T-helper 2 cell treated with Interferon-gamma antibody and Interleukin-4, amounts not matched to agents 5 μg/mL and 100 μg/mL, for 36 hours (primary cell): ENCODE results near the gene ADGRG1.

ENCODE experiments used
- DNase-seq: peaks from one replicate; pipeline ENCODE4 v3.0.0; 2021; ENCODE audit warnings: low spot score
- H3K27ac Mint-ChIP-seq: one replicate; pipeline ENCODE4 v1.8.0; 2021; ENCODE audit warnings: mild to moderate bottlenecking, mixed read lengths
- H3K27me3 Mint-ChIP-seq: one replicate; pipeline ENCODE4 v1.8.0; 2021; ENCODE audit warnings: low read depth, mixed read lengths
- H3K36me3 Mint-ChIP-seq: one replicate; pipeline ENCODE4 v1.8.0; 2021; ENCODE audit warnings: low read depth, mixed read lengths
- H3K4me1 Mint-ChIP-seq: one replicate; pipeline ENCODE4 v1.8.0; 2021; ENCODE audit warnings: low read depth, mixed read lengths
- H3K4me3 Mint-ChIP-seq: one replicate; pipeline ENCODE4 v1.8.0; 2022; ENCODE audit warnings: mild to moderate bottlenecking, moderate library complexity, mixed read lengths
- H3K9me3 Mint-ChIP-seq: one replicate; pipeline ENCODE4 v1.8.0; 2021; ENCODE audit warnings: mixed read lengths

Gene ADGRG1

DNA sequence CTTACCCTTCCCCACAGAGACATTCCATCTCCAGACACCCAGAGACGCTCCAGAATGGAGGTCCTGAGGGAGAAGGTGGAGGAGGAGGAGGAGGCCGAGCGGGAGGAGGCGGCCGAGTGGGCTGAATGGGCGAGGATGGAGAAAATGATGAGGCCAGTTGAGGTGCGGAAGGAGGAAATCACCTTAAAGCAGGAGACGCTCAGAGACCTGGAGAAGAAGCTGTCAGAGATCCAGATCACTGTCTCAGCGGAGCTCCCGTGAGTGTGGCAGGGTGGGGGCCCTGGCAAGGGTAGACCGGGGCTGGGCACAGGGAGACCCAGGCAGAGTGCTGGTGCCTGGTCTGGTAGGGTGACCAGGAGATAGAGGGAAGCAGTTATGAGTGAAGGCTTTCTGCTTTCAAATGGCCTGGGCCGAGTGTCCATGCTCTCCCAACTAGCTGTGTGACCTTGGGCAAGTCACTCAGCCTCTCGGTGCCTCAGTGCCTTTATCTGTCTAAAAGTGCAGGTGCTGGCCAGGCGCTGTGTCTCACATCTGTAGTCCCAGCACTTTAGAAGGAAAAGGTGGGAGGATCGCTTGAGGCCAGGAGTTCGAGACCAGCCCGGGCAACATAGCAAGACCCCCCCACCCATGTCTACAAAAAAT lies 69.6 kb downstream of the ADGRG1 start:
- Mint-ChIP-seq H3K9me3 (no peaks in the 10 kb centered on the region), H3K27me3 (no peaks in the 10 kb centered on the region), H3K4me3 (no peak overlapping the region), H3K36me3 (no peaks in the 10 kb centered on the region), H3K27ac (no peak overlapping the region), H3K4me1 (peaks cover 7% of the 10 kb centered on the region)
- DNase-seq: no peak

DNA sequence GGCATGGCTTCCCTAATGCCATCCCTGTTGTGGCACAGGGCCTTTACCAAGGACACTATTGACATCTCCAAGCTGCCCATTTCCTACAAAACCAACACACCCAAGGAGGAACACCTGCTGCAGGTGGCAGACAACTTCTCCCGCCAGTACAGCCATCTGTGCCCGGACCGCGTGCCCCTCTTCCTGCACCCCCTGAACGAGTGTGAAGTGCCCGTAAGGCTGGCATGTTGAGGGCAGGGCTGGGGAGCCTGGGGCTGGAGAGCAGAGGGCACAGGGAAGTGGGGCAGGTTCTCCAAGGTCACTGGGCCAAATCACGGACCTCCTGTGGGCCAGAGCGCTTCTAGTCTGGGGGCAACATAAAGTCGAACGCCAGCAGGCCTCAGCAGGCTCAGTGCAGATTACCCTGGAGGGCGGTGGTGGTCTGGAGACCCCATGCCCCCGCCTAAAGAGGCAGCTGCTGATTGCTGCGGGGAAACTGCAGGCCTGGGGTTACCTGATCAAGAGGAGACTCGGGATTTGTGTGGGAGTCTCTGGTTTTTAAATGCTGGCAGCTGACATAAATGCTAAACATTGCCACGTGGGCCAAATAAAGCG lies 70.5 kb downstream of the ADGRG1 start:
- Mint-ChIP-seq H3K36me3 (no peaks in the 10 kb centered on the region), H3K27ac (no peak overlapping the region), H3K9me3 (no peaks in the 10 kb centered on the region), H3K4me3 (no peak overlapping the region), H3K27me3 (no peaks in the 10 kb centered on the region), H3K4me1 (peaks cover 7% of the 10 kb centered on the region)
- no peak for DNase-seq

DNA sequence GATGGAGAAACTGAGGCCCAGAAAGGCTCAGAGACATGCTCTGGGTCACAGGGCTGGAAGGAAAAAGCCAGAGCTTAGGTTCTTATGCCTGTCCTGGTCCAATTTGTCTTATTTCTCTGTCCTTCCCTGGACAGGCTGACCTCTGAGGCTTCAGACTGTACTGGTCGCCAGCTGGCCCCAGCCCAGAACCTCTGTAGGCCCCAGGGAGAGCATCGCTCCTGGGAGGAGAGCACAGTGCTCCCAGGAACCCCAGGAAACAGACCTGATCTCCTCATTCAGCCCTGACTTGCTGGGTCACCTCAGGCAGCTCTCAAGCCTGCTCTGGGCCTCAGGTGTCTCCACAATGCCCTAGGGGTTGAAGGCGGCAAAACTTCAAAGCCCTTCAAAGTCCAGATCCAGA lies 71.1 kb downstream of the ADGRG1 start:
- Mint-ChIP-seq H3K4me3 (no peak overlapping the region), H3K27ac (no peak overlapping the region), H3K27me3 (no peaks in the 10 kb centered on the region), H3K9me3 (no peaks in the 10 kb centered on the region), H3K36me3 (no peaks in the 10 kb centered on the region), H3K4me1 (peaks cover 6% of the 10 kb centered on the region)
- no peak for DNase-seq

DNA sequence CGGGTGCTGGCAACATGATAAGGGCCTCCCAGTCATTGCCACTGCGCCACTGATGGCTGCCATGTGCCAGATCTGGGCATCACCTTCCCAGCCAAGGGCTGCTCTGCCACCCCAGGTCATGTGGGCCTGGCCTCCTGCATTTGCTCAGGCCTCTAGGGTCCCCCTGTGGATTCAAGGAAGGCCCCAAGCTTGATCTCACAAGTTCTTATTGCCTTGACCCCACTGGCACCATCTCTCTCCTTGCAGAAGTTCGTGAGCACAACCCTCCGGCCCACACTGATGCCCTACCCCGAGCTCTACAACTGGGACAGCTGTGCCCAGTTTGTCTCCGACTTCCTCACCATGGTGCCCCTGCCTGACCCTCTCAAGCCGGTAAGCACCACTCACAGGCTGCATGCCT lies 71.5 kb downstream of the ADGRG1 start:
- peaks cover 2% of the 10 kb centered on the region for H3K4me1 Mint-ChIP-seq
- no peaks in the 10 kb centered on the region for H3K36me3 Mint-ChIP-seq
- H3K9me3 Mint-ChIP-seq: no peaks in the 10 kb centered on the region
- H3K27ac Mint-ChIP-seq: no peak overlapping the region
- no peak for DNase-seq
- no peak overlapping the region for H3K4me3 Mint-ChIP-seq
- H3K27me3 Mint-ChIP-seq: no peaks in the 10 kb centered on the region

DNA sequence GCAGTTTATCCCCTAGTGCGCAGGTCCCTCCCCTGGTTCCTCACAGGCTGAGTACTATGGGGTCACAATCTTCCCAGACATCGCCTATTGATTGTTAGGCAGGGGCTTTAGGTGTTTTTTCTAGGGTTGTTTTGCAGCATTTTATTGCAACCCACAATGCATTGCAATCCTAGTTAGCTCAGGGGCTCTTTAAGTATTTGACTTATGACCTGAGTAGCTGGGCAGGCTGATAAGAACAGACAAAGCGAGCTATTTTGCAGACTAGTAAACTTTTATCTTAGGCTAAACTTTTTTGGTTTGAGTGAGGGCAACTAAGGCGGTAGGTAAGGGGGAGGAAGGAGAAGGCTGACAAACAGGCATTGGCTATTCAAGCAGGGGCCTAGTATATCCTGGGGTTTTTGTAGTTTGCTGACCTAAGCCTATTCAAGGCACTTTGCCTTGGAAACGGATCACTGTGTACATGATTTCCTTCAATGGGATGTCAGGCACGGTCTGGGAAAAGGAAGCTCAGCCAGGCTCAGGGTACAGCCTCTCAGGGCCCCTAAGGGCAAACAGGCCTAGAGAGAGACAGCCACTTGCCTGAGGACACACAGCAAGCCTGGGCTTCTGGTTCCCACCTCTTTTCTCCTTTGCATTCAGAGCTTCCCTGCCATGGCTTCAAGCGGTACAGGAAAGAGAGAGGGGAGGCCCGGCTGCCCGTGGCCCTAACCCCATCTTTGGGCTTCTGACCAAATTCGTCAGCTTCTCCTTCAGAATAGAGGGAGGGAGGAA lies 72.5 kb downstream of the ADGRG1 start:
- Mint-ChIP-seq H3K9me3 (no peaks in the 10 kb centered on the region), H3K36me3 (no peaks in the 10 kb centered on the region), H3K4me3 (no peak overlapping the region), H3K27ac (no peak overlapping the region), H3K27me3 (no peaks in the 10 kb centered on the region), H3K4me1 (no peaks in the 10 kb centered on the region)
- no peak for DNase-seq

DNA sequence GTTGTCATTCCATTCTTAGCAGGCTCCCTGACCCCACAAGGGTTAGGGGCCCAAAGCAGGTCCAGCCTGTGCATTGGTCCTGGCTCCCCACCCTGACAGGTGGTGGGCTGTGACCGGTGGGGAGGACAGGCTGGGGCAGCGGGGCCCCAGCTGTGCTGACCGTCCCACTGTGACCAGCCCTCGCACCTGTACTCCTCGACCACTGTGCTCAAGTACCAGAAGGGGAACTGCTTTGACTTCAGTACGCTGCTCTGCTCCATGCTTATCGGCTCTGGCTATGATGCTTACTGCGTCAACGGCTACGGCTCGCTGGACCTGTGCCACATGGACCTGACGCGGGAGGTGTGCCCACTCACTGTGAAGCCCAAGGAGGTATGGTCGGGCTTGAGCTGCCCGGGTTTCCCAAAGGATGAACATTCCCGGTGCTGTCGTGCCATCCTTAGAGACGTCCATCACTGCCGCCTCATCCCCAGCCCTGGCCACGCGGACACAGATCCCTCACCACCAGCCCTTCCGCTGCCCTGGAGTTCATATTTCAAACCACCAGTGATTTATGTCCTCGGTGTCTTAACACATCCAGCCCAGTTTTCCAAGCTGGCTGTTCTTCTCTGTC lies 73.4 kb downstream of the ADGRG1 start:
- no peak overlapping the region for H3K4me3 Mint-ChIP-seq
- H3K9me3 Mint-ChIP-seq: no peaks in the 10 kb centered on the region
- DNase-seq: no peak
- no peak overlapping the region for H3K27ac Mint-ChIP-seq
- no peaks in the 10 kb centered on the region for H3K4me1 Mint-ChIP-seq
- no peaks in the 10 kb centered on the region for H3K27me3 Mint-ChIP-seq
- no peaks in the 10 kb centered on the region for H3K36me3 Mint-ChIP-seq

DNA sequence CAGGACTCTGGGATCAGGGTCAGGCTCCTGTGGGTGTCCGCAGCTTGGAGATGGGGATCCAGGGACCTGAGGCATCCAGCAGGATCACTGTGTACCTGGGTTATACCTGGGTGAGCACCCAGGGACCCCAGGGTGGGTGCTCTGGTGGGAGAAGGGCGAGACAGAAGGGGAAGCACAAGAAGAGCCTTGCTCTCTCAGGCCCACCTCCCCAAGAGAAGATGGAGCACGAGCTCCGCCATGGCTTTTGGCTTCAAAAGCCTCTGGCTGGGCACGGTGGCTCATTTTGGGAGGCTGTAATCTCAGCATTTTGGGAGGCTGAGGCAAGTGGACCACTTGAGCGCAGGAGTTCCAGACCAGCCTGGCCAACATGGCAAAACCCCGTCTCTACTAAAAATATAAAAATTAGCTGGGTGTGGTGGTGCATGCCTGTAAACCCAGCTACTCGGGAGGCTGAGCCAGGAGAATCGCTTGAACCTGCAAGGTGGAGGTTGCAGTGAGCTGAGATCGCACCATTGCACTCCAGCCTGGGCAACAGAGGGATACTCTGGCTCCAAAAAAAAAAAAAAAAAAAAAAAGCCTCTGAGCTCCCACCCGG lies 75.1 kb downstream of the ADGRG1 start:
- Mint-ChIP-seq H3K27me3 (peaks cover 7% of the 10 kb centered on the region), H3K27ac (no peak overlapping the region), H3K36me3 (no peaks in the 10 kb centered on the region), H3K4me1 (no peaks in the 10 kb centered on the region), H3K9me3 (no peaks in the 10 kb centered on the region), H3K4me3 (no peak overlapping the region)
- no peak for DNase-seq

DNA sequence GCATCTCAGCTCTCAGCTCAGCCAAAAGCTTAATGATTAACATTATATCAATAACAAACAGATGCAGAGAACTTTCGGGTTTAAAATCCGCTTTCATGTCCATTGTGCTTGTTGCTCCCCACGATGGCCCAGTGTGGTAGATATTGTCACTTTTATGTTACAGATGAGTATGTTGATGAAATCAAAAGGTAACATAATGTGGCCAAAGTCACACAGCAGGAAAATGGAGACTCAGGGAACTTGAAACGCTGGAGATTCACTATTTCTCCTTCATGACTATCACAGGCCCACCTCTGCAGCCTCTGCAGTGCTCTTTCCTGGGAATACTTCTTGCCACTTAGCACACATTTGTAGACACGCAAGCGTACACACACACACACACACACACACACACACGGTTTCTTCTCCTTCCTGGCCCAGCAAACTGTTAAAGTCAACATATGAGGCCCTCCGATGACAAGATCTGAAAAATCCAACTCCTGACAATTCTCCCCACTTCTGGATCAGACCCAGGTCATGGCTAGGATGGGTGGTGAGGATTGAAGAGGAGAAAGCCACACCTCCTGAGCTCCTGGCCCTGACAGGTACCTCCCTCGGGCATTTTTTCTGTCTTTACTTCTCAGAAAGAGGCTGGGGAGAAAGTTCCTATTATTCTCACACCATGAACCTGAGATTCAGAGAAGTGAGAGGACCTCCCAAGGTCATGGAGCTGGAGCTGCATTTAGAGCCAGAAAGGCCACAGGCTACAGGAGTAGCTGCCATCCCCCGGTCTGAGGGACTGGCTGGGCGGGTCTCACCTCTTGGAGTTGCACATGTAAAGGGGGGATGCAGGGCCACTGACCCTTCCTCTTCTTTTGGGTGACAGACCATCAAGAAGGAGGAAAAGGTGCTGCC lies 75.8 kb downstream of the ADGRG1 start:
- Mint-ChIP-seq H3K9me3 (no peaks in the 10 kb centered on the region), H3K4me1 (no peaks in the 10 kb centered on the region), H3K27ac (no peak overlapping the region), H3K36me3 (no peaks in the 10 kb centered on the region), H3K4me3 (no peak overlapping the region), H3K27me3 (peaks cover 8% of the 10 kb centered on the region)
- DNase-seq: no peak

DNA sequence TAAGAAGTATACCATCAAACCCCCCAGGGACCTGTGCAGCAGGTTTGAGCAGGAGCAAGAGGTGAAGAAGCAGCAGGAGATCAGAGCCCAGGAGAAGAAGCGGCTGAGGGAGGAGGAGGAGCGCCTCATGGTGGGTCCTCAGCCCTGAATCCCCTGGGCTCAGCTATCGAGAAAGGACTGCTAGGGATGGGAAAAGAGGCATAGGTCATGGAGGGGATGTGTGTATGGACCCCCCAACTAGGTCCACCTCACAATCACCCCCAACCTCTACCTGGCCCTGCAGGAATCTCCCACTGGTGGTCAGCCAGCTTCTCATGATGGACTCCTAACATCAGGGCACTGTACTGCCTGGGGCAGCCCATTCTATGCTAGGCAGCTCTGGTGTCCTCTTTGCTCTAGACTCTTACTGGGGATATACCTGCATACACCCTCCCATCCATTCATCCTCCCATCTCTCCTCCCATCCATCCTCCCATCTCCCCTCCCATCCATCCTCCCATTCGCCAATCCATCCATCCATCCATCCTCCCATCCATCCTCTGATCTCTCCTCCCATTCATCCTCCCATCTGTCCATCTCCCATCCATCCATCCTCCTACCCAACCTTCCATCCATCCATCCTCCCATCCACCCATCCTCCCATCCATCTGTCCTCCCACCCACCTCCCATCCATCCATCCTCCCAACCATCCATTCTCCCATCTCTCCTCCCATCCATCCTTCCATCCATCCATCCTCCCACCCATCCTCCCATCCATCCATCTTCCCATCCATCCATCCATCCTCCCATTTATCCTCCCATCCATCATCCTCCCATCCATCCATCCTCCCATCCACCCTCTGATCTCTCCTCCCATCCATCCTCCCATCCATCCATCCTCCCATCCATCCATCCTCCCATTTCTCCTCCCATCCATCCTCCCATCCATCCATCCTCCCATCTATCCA lies 76.7 kb downstream of the ADGRG1 start:
- Mint-ChIP-seq H3K4me1 (no peaks in the 10 kb centered on the region), H3K9me3 (no peaks in the 10 kb centered on the region), H3K4me3 (no peak overlapping the region), H3K36me3 (no peaks in the 10 kb centered on the region), H3K27me3 (peaks cover 9% of the 10 kb centered on the region), H3K27ac (no peak overlapping the region)
- no peak for DNase-seq

DNA sequence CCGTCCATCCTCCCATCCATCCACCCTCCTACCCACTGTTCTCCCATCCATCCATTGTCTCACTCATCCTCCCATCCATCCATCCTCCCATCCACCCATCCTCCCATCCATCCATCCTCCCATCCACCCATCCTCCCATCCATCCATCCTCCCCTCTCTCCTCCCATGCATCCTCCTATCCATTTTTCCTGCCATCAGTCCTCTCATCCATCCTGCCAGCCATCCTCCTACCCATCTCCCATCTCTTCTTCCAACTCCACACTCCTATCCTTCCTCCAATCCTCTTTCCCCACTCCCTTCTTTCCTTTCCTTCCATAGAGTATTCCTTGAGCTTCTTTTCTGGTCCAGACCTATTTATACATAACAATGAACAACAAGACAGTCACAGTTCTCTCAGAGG lies 78.3 kb downstream of the ADGRG1 start:
- H3K4me3 Mint-ChIP-seq: no peak overlapping the region
- DNase-seq: no peak
- no peaks in the 10 kb centered on the region for H3K9me3 Mint-ChIP-seq
- H3K27me3 Mint-ChIP-seq: peaks cover 19% of the 10 kb centered on the region
- H3K4me1 Mint-ChIP-seq: no peaks in the 10 kb centered on the region
- H3K36me3 Mint-ChIP-seq: no peaks in the 10 kb centered on the region
- H3K27ac Mint-ChIP-seq: no peak overlapping the region

DNA sequence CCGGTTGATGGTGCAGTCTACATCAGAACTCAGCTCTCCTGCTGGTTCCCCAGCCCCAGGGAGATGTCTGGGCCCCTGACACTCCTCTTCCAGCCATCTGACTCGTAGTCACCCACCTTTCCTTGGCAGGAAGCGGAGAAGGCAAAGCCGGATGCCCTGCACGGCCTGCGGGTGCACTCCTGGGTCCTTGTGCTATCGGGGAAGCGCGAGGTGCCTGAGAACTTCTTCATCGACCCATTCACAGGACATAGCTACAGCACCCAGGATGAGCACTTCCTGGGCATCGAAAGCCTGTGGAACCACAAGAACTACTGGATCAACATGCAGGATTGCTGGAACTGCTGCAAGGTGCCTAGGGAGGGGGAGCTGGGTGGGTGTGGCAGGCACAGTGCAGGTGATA lies 78.9 kb downstream of the ADGRG1 start:
- no peaks in the 10 kb centered on the region for H3K36me3 Mint-ChIP-seq
- H3K9me3 Mint-ChIP-seq: no peaks in the 10 kb centered on the region
- H3K4me3 Mint-ChIP-seq: no peak overlapping the region
- DNase-seq: no peak
- no peaks in the 10 kb centered on the region for H3K4me1 Mint-ChIP-seq
- H3K27me3 Mint-ChIP-seq: peaks cover 24% of the 10 kb centered on the region
- H3K27ac Mint-ChIP-seq: no peak overlapping the region

DNA sequence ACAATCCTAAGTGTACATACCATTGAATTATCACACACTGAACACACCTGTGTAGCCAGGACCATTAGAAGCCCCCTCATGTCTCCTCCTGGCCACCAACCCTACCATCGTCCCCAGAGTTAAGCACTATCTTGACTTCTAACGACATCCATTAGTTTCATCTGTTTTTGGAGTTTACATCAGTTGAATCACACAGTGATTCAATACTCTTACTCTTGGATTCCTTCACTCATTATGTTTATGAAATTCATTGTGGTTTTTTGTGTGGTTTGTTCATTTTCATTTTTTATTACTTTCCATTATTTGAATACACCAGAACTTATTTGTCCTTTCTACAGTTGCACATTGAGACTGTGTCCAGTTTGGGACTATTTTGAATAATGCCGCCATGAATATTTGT lies 79.7 kb downstream of the ADGRG1 start:
- no peaks in the 10 kb centered on the region for H3K36me3 Mint-ChIP-seq
- no peak overlapping the region for H3K27ac Mint-ChIP-seq
- no peaks in the 10 kb centered on the region for H3K4me1 Mint-ChIP-seq
- no peak for DNase-seq
- H3K4me3 Mint-ChIP-seq: no peak overlapping the region
- peaks cover 32% of the 10 kb centered on the region for H3K27me3 Mint-ChIP-seq
- H3K9me3 Mint-ChIP-seq: no peaks in the 10 kb centered on the region
